GM12878 (cell line): ENCODE data around the gene RBM42. TPM values are rescaled to one million over a fixed set of nuclear protein-coding genes. Genes with fewer than 3 reads are reported as not detected.

ENCODE experiments used
- ATF3 ChIP-seq: IDR thresholded peaks from 2 replicates; pipeline ENCODE4 v1.6.1; 2011; ENCODE audit warnings: low read depth, mild to moderate bottlenecking, low read length, moderate library complexity, borderline replicate concordance; ENCODE audit errors: extremely low read depth
- CBX3 ChIP-seq: fragments of 200-600 bp; sonication (generic); IDR thresholded peaks from 2 replicates; pipeline ENCODE4 v1.6.1; 2016; ENCODE audit warnings: low read depth, borderline replicate concordance
- DPF2 ChIP-seq: fragments of 450-650 bp; IDR thresholded peaks from 2 replicates; pipeline ENCODE4 v1.6.1; 2017; ENCODE audit warnings: mild to moderate bottlenecking
- EZH2 ChIP-seq: IDR thresholded peaks from 2 replicates; pipeline ENCODE4 v1.6.1; 2012; ENCODE audit warnings: low read depth, mild to moderate bottlenecking, control low read depth, inconsistent platforms, low read length, borderline replicate concordance; ENCODE audit not compliant: control insufficient read depth
- IRF3 ChIP-seq: fragments of 450-650 bp; IDR thresholded peaks from 2 replicates; pipeline ENCODE4 v1.6.1; 2014; ENCODE audit warnings: mild to moderate bottlenecking
- IRF4 ChIP-seq: IDR thresholded peaks from 2 replicates; pipeline ENCODE4 v1.6.1; 2011; ENCODE audit warnings: low read depth, low read length
- KDM1A ChIP-seq: fragments of 200-600 bp; sonication (generic); IDR thresholded peaks from 2 replicates; pipeline ENCODE4 v1.6.1; 2016; ENCODE audit warnings: borderline replicate concordance
- LARP7 ChIP-seq: fragments of 450-650 bp; IDR thresholded peaks from 2 replicates; pipeline ENCODE4 v1.6.1; 2017; ENCODE audit warnings: mild to moderate bottlenecking
- MXI1 ChIP-seq: fragments of 150-350 bp; IDR thresholded peaks from 2 replicates; pipeline ENCODE4 v1.6.1; 2011; ENCODE audit warnings: low read depth, mild to moderate bottlenecking, inconsistent platforms, low read length, improper control_type of control experiment
- NFYB ChIP-seq: IDR thresholded peaks from 2 replicates; pipeline ENCODE4 v1.6.1; 2011; ENCODE audit warnings: low read depth, mild to moderate bottlenecking, low read length, improper control_type of control experiment, moderate library complexity; ENCODE audit not compliant: insufficient read depth
- PRDM15 ChIP-seq: fragments of 450-650 bp; formaldehyde crosslinking; IDR thresholded peaks from 2 replicates; pipeline ENCODE4 v1.4.0; 2020; ENCODE audit warnings: mild to moderate bottlenecking, moderate library complexity
- RBBP5 ChIP-seq: fragments of 200-600 bp; sonication (generic); conservative IDR thresholded peaks from 2 replicates; pipeline ENCODE4 v1.6.1; 2016
- SMAD5 ChIP-seq: IDR thresholded peaks from 2 replicates; pipeline ENCODE4 v1.6.1; 2016; ENCODE audit warnings: antibody characterized with exemption, low read depth
- TAF1 ChIP-seq: IDR thresholded peaks from 2 replicates; pipeline ENCODE4 v1.6.1; 2011; ENCODE audit warnings: mild to moderate bottlenecking, low read depth, low read length, borderline replicate concordance
- TCF3 ChIP-seq: IDR thresholded peaks from 2 replicates; pipeline ENCODE4 v1.6.1; 2012; ENCODE audit warnings: low read depth, mild to moderate bottlenecking, low read length, borderline replicate concordance; ENCODE audit not compliant: insufficient read depth
- WRNIP1 ChIP-seq: IDR thresholded peaks from 2 replicates; pipeline ENCODE4 v1.6.1; 2011; ENCODE audit warnings: low read depth, low read length, improper control_type of control experiment, borderline replicate concordance
- polyA plus RNA-seq, 11 experiments: library from polyadenylated mRNA; depleted of rRNA in 4 of 11; unstranded in 6 of 11; stranded (reverse) in 5 of 11; fragments of >200 nt; fragmentation: Nextera tagmentation in 4 of 11; fragmentation: Illumina TruSeq in 1 of 11; extraction: Ambion mirVana in 4 of 11; extraction: Trizol in 1 of 11; gene quantifications; 1 replicate in 1 of 11; 2 replicates in 10 of 11; pipeline versions ENCODE4 v1.2.1 to v1.2.3, GENCODE V29; 2011 to 2016; ENCODE audit warnings: inconsistent platforms in 2 of 11, missing spikeins in 2 of 11, low read depth in 1 of 11
- total RNA-seq, 4 experiments: library from RNA; depleted of rRNA in 3 of 4; stranded (reverse); fragments of >200 nt in 3 of 4; fragmentation: Illumina TruSeq in 1 of 4; extraction: Trizol in 1 of 4; gene quantifications; 2 replicates each; pipeline versions ENCODE4 v1.2.1 to v1.2.3, GENCODE V29; 2013 to 2021
- TF ChIP-seq, protein P1 (sequence below), 3 experiments: IDR thresholded peaks in 2 of 3; conservative IDR thresholded peaks in 1 of 3; 2 replicates each; pipeline ENCODE4 v1.5.1; 2011; ENCODE audit warnings: low read depth in 3 of 3, low read length in 3 of 3, mild to moderate bottlenecking in 3 of 3, control low read depth in 2 of 3, moderate library complexity in 2 of 3, inconsistent platforms in 1 of 3, mixed read lengths in 1 of 3; ENCODE audit not compliant: control insufficient read depth in 2 of 3, insufficient read depth in 1 of 3; ENCODE audit errors: extremely low read depth in 1 of 3
- TF ChIP-seq, protein P2 (sequence below): fragments of 450-650 bp; conservative IDR thresholded peaks from 2 replicates; pipeline ENCODE4 v1.6.1; 2017; ENCODE audit warnings: mild to moderate bottlenecking, moderate library complexity

RBM42 gene
- total and polyA plus RNA-seq, 10 of the 15 experiments (the other 5 are each of a cell fraction or from before 2014, with no cell fraction given), result 4.2 to 117 (median 48.5) TPM

- TF ChIP-seq ATF3 (peak; percentile 91), EZH2 (no peak), KDM1A (no peak), PRDM15 (peak; percentile 89; the same call in 1 of the 2 replicates), IRF4 (no peak), TCF3 (0 out of 2 replicates have a peak, but pooled peaks have one; percentile 19), DPF2 (peak; percentile 85), IRF3 (no peak), WRNIP1 (no peak), LARP7 (peak; percentile 78), MXI1 (peak; percentile 90), SMAD5 (no peak; the same call in 1 of the 2 replicates), NFYB (no peak), TAF1 (peak; percentile 63; the same call in 1 of the 2 replicates), RBBP5 (no peak), CBX3 (no peak)
- TF ChIP-seq, protein P1, sequence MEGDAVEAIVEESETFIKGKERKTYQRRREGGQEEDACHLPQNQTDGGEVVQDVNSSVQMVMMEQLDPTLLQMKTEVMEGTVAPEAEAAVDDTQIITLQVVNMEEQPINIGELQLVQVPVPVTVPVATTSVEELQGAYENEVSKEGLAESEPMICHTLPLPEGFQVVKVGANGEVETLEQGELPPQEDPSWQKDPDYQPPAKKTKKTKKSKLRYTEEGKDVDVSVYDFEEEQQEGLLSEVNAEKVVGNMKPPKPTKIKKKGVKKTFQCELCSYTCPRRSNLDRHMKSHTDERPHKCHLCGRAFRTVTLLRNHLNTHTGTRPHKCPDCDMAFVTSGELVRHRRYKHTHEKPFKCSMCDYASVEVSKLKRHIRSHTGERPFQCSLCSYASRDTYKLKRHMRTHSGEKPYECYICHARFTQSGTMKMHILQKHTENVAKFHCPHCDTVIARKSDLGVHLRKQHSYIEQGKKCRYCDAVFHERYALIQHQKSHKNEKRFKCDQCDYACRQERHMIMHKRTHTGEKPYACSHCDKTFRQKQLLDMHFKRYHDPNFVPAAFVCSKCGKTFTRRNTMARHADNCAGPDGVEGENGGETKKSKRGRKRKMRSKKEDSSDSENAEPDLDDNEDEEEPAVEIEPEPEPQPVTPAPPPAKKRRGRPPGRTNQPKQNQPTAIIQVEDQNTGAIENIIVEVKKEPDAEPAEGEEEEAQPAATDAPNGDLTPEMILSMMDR (IDR thresholded peaks at IDR 0.05 in 2 of 3, conservative IDR thresholded peaks at IDR 0.05 in 1 of 3; ENCODE audit: control insufficient read depth in 2 of 3, extremely low read depth in 1 of 3, insufficient read depth in 1 of 3, low read depth in 3 of 3, low read length in 3 of 3), result peak in 1 of 3 experiments; percentile 24; a peak in 1 of 6 replicates
- TF ChIP-seq, protein P2, sequence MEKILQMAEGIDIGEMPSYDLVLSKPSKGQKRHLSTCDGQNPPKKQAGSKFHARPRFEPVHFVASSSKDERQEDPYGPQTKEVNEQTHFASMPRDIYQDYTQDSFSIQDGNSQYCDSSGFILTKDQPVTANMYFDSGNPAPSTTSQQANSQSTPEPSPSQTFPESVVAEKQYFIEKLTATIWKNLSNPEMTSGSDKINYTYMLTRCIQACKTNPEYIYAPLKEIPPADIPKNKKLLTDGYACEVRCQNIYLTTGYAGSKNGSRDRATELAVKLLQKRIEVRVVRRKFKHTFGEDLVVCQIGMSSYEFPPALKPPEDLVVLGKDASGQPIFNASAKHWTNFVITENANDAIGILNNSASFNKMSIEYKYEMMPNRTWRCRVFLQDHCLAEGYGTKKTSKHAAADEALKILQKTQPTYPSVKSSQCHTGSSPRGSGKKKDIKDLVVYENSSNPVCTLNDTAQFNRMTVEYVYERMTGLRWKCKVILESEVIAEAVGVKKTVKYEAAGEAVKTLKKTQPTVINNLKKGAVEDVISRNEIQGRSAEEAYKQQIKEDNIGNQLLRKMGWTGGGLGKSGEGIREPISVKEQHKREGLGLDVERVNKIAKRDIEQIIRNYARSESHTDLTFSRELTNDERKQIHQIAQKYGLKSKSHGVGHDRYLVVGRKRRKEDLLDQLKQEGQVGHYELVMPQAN, result peak; percentile 93
Observed at GRCh38 chr19:35612559-35613321, 16.1 kb upstream of the RBM42 start, which contains the start of gene HAUS5 (continued).
